GM23248 (cell line): Measurements from ENCODE around the gene NAA80. TPM values are rescaled to one million over a fixed set of nuclear protein-coding genes. Genes with fewer than 3 reads are reported as not detected.

Experiments
- DNase-seq: peaks from one replicate; pipeline ENCODE4 v3.0.0-alpha.2; 2015
- H2AFZ ChIP-seq: fragments of 200-600 bp; sonication (generic); 2 replicates; pipeline ENCODE4 v1.6.1; 2016; ENCODE audit warnings: antibody characterized with exemption
- H3F3A ChIP-seq: fragments of 200-600 bp; sonication (generic); 2 replicates; pipeline ENCODE4 v1.6.1; 2016; ENCODE audit warnings: mild to moderate bottlenecking, antibody characterized with exemption, mixed run types; ENCODE audit not compliant: insufficient read depth
- H3K27ac ChIP-seq: fragments of 200-600 bp; sonication (generic); 2 replicates; pipeline ENCODE4 v1.5.1; 2016; ENCODE audit warnings: mild to moderate bottlenecking
- H3K27me3 ChIP-seq: fragments of 200-600 bp; sonication (generic); replicated peaks from 2 replicates; pipeline ENCODE4 v1.6.1; 2016; ENCODE audit warnings: mild to moderate bottlenecking; ENCODE audit not compliant: insufficient read depth
- H3K36me3 ChIP-seq: fragments of 200-600 bp; sonication (generic); 2 replicates; pipeline ENCODE4 v1.6.1; 2016; ENCODE audit warnings: low read depth, mild to moderate bottlenecking
- H3K4me1 ChIP-seq: fragments of 200-600 bp; sonication (generic); 2 replicates; pipeline ENCODE4 v1.6.1; 2016; ENCODE audit warnings: mild to moderate bottlenecking; ENCODE audit not compliant: insufficient read depth
- H3K4me2 ChIP-seq: fragments of 200-600 bp; sonication (generic); one replicate; pipeline ENCODE4 v1.6.1; 2016; ENCODE audit warnings: mild to moderate bottlenecking; ENCODE audit not compliant: unreplicated experiment
- H3K4me3 ChIP-seq: fragments of 200-600 bp; sonication (generic); 2 replicates; pipeline ENCODE4 v1.5.1; 2016; ENCODE audit warnings: mild to moderate bottlenecking
- H3K79me2 ChIP-seq: fragments of 200-600 bp; sonication (generic); 2 replicates; pipeline ENCODE4 v1.6.1; 2016; ENCODE audit warnings: mild to moderate bottlenecking; ENCODE audit not compliant: insufficient read depth
- H3K9ac ChIP-seq: fragments of 200-600 bp; sonication (generic); 2 replicates; pipeline ENCODE4 v1.6.1; 2016; ENCODE audit warnings: mild to moderate bottlenecking
- H3K9me2 ChIP-seq: fragments of 200-600 bp; sonication (generic); 2 replicates; pipeline ENCODE4 v1.6.1; 2016; ENCODE audit warnings: mixed run types, mild to moderate bottlenecking, moderate library complexity; ENCODE audit not compliant: insufficient read depth
- H3K9me3 ChIP-seq: fragments of 200-600 bp; sonication (generic); one replicate; pipeline ENCODE4 v1.6.1; 2017; ENCODE audit warnings: low read depth
- H4K20me1 ChIP-seq: fragments of 200-600 bp; sonication (generic); 2 replicates; pipeline ENCODE4 v1.6.0; 2016; ENCODE audit not compliant: insufficient read depth
- EZH2 ChIP-seq: fragments of 200-600 bp; sonication (generic); IDR thresholded peaks from 2 replicates; pipeline ENCODE4 v1.6.1; 2018; ENCODE audit warnings: antibody characterized with exemption, mild to moderate bottlenecking; ENCODE audit not compliant: insufficient read depth, poor library complexity, severe bottlenecking
- EZH2phosphoT487 ChIP-seq: fragments of 200-600 bp; sonication (generic); IDR thresholded peaks from 2 replicates; pipeline ENCODE4 v1.6.1; 2018; ENCODE audit warnings: antibody characterized with exemption, moderate library complexity, mild to moderate bottlenecking, low read depth; ENCODE audit not compliant: insufficient read depth
- WGBS, 2 experiments: methylation state at CpG; one replicate each; pipeline ENCODE4 v1.1.6; 2015 to 2017; ENCODE audit warnings: low lambda C conversion rate in 2 of 2, low coverage in 1 of 2; ENCODE audit errors: missing lambda C conversion rate in 2 of 2; 5-methylcytosine and 5-hydroxymethylcytosine counted together
- in situ Hi-C: fragments of 300-500 bp; cut with MboI; formaldehyde crosslinking; loops from 2 replicates; pipeline ENCODE4 v1.15.0; 2020
- polyA plus RNA-seq: library from polyadenylated mRNA; unstranded; fragments of >200 nt; fragmentation: Nextera tagmentation; extraction: Ambion mirVana; gene quantifications from 2 replicates; pipeline ENCODE4 v1.2.1, GENCODE V29; 2016
- total RNA-seq: library from RNA; depleted of rRNA; stranded (reverse); fragments of >200 nt; shearing (Covaris generic); gene quantifications from 2 replicates; pipeline ENCODE4 v1.2.3, GENCODE V29; 2014

The NAA80 gene
- total and polyA plus RNA-seq, 2 experiments from 2014 or later, result 7.8 to 10.8 TPM

DNA sequence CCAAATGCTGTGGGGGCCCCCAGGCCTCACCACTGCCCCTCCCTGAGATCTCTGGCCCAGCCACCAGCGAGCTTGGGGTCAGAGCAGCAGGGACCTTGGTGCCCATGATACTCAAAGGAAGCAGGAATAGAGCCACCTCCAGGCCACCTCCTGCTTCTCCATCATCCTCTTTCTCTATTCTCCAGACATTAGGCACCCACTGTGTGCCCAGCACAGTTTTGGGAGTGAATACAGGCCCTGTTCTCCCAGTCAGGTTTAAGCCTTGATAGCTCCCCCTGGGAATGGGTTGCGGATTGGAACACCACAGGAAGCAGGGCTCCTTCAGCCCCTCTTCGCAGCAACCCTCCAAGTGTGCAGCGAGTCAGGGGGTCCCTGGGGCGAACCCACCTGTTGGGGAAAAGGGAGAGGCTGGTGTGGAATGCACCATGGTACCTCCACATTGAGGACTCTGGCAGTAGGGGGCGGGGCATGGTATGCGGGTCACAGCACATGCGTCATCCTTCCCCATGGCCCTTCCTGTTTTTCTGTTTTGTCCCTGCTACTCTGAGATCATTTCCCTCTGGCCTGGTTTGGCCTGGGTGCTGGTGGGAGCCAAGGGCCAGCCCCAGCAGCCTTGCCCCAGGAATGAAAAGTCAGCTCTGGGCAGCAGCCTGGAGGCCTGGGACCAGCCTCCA, 44.5 kb downstream of the NAA80 start:
- Histone ChIP-seq H3K9ac (0 out of 2 replicates have a peak overlapping the region, but pooled peaks have one; percentile 26), H3F3A (peaks cover 10% of the 10 kb centered on the region; the same call in 1 of the 2 replicates), H4K20me1 (no peaks in the 10 kb centered on the region), H3K79me2 (peaks cover 77% of the 10 kb centered on the region), H3K9me3 (no peaks in the 10 kb centered on the region), H3K4me3 (no peak overlapping the region), H3K4me1 (peaks cover 13% of the 10 kb centered on the region), H3K9me2 (no peaks in the 10 kb centered on the region), H3K4me2 (no peak overlapping the region), H3K27ac (peak overlapping the region; percentile 49), H2AFZ (no peak overlapping the region), H3K27me3 (no peaks in the 10 kb centered on the region), H3K36me3 (peaks cover 17% of the 10 kb centered on the region)
- no peak for TF ChIP-seq EZH2phosphoT487
- TF ChIP-seq EZH2, result no peak
- in situ Hi-C loops, result no loop called here
- WGBS, 2 experiments, result 63 to 65% methylated on average over 8 of the region's 8 CpGs
- peak; percentile 65 for DNase-seq

DNA sequence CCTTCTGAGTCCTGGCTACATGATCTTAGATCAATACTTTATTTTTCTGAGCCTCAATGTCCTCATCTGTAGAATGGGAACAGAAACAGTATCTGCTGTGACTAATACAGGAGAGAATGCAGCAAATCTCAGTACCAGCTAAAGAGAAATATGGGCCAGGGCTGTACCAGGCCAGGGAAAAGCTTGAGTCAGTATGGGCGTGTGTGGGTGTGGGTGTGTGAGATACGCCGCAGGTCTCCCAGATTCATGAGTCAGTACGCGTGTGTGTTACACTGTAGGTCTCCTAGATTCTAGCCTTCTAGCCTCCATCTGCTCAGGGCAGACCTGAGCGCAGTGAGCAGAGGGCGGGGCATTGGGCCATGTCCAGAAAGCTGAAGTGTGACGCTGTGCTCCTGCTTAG, 48.0 kb downstream of the NAA80 start:
- Histone ChIP-seq H3K36me3 (peaks cover 4% of the 10 kb centered on the region; the same call in 1 of the 2 replicates), H3K4me3 (no peak overlapping the region), H3K79me2 (peaks cover 91% of the 10 kb centered on the region), H2AFZ (no peak overlapping the region), H3K27me3 (no peaks in the 10 kb centered on the region), H3K9me3 (no peaks in the 10 kb centered on the region), H3K9ac (no peak overlapping the region), H3K9me2 (no peaks in the 10 kb centered on the region), H3K4me1 (peaks cover 37% of the 10 kb centered on the region), H3F3A (peaks cover 18% of the 10 kb centered on the region), H3K27ac (peak overlapping the region; percentile 66), H3K4me2 (no peak overlapping the region), H4K20me1 (no peaks in the 10 kb centered on the region)
- peak; percentile 96 for DNase-seq
- TF ChIP-seq EZH2 (no peak), EZH2phosphoT487 (no peak)
- in situ Hi-C loops, result no loop called here
- WGBS, 2 experiments, result 31 to 39% methylated on average over 8 of the region's 8 CpGs

- Histone ChIP-seq H3K36me3 (peaks cover 4% of the 10 kb centered on the region; the same call in 1 of the 2 replicates), H3K27ac (peak overlapping the region; percentile 3; the same call in 1 of the 2 replicates), H3K4me1 (peaks cover 43% of the 10 kb centered on the region), H3K27me3 (no peaks in the 10 kb centered on the region), H3F3A (peaks cover 24% of the 10 kb centered on the region), H3K4me3 (no peak overlapping the region), H4K20me1 (no peaks in the 10 kb centered on the region), H3K4me2 (no peak overlapping the region), H3K79me2 (peaks cover 92% of the 10 kb centered on the region), H3K9me3 (no peaks in the 10 kb centered on the region), H3K9me2 (no peaks in the 10 kb centered on the region), H2AFZ (no peak overlapping the region), H3K9ac (no peak overlapping the region)
- in situ Hi-C loops, result no loop called here
- no peak for TF ChIP-seq EZH2
- no peak for TF ChIP-seq EZH2phosphoT487
- 81 to 100% methylated on average over 4 of the region's 4 CpGs for WGBS, 2 experiments
- DNase-seq, result no peak
Measured at GRCh38 chr3:50250514-50250913, 48.7 kb downstream of the NAA80 start.

DNA sequence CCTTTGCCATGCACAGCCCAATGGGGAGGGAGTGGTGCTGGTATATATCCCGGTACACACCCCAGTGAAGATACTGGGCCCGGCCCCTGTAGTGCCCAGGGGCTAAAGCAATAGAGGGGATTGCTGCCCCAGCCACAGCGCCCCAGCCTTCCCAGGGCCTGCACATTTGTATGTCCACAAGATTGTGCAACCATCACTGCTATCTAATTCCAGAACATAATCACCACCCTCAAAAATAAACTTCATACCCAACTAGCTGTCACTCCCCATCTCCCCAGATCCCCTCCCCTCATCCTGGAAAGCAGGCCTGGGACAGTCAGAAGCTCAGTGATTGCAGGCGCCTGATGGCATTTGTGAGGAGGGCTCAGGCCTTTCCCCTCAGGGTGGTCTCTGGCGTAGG, 49.7 kb downstream of the NAA80 start:
- WGBS, 2 experiments, result 86 to 89% methylated on average over 5 of the region's 5 CpGs
- no peak overlapping the region for H3K4me2 ChIP-seq
- peaks cover 4% of the 10 kb centered on the region; the same call in 1 of the 2 replicates for H3K36me3 ChIP-seq
- no peak overlapping the region for H2AFZ ChIP-seq
- H3K27ac ChIP-seq, result no peak overlapping the region
- no peaks in the 10 kb centered on the region for H3K9me3 ChIP-seq
- in situ Hi-C loops, result no loop called here
- no peaks in the 10 kb centered on the region for H3K27me3 ChIP-seq
- peaks cover 47% of the 10 kb centered on the region for H3K4me1 ChIP-seq
- peaks cover 92% of the 10 kb centered on the region for H3K79me2 ChIP-seq
- no peak for TF ChIP-seq EZH2
- no peak for TF ChIP-seq EZH2phosphoT487
- no peak overlapping the region for H3K9ac ChIP-seq
- H3K4me3 ChIP-seq, result no peak overlapping the region
- no peaks in the 10 kb centered on the region for H3K9me2 ChIP-seq
- DNase-seq, result no peak
- H4K20me1 ChIP-seq, result no peaks in the 10 kb centered on the region
- peaks cover 32% of the 10 kb centered on the region for H3F3A ChIP-seq
